BE2C (cell line): ENCODE results near the gene EXD2.
"Not testable (repeated sequence)": the region's sequence is repeated elsewhere in the genome, so short reads cannot be mapped to it uniquely, and the experiment has no call there.

ENCODE experiments used
- DNase-seq: peaks from one replicate; pipeline ENCODE4 v3.0.0-alpha.2; 2020
- H3K27me3 ChIP-seq: fragments of 250-450 bp; sonication (Bioruptor Pico); 2 replicates; pipeline ENCODE4 v1.5.1; 2020; ENCODE audit warnings: mild to moderate bottlenecking
- H3K36me3 ChIP-seq: fragments of 250-450 bp; sonication (Bioruptor Pico); 2 replicates; pipeline ENCODE4 v1.5.1; 2020; ENCODE audit warnings: mild to moderate bottlenecking
- H3K4me1 ChIP-seq: fragments of 250-450 bp; sonication (Bioruptor Pico); 2 replicates; pipeline ENCODE4 v1.5.1; 2020
- H3K4me3 ChIP-seq: 2 replicates; pipeline ENCODE4 v1.5.1; 2011; ENCODE audit warnings: low read depth, low read length
- H3K9me3 ChIP-seq: fragments of 250-450 bp; sonication (Bioruptor Pico); 2 replicates; pipeline ENCODE4 v1.5.1; 2020
- CTCF ChIP-seq: IDR thresholded peaks from 2 replicates; pipeline ENCODE4 v1.5.1; 2012; ENCODE audit warnings: mild to moderate bottlenecking, low read depth, low read length

The EXD2 gene

GRCh38 chr14:69161590-69161989 lies 29.7 kb upstream of the EXD2 start:
- DNase-seq: no peak
- peaks cover 24% of the 10 kb centered on the region for H3K27me3 ChIP-seq
- no peaks in the 10 kb centered on the region for H3K36me3 ChIP-seq
- no peaks in the 10 kb centered on the region for H3K4me1 ChIP-seq
- H3K4me3 ChIP-seq: no peak overlapping the region
- peaks cover 8% of the 10 kb centered on the region; the same call in 1 of the 2 replicates for H3K9me3 ChIP-seq
- TF ChIP-seq CTCF: no peak

- not testable (repeated sequence) for H3K4me1 ChIP-seq, H3K36me3 ChIP-seq, H3K9me3 ChIP-seq, DNase-seq, H3K4me3 ChIP-seq, H3K27me3 ChIP-seq
Measured at GRCh38 chr14:69165787-69166186, 25.5 kb upstream of the EXD2 start.

GRCh38 chr14:69170839-69171238 lies 20.5 kb upstream of the EXD2 start:
- Histone ChIP-seq H3K27me3 (no peaks in the 10 kb centered on the region), H3K4me1 (no peaks in the 10 kb centered on the region), H3K9me3 (no peaks in the 10 kb centered on the region), H3K36me3 (no peaks in the 10 kb centered on the region), H3K4me3 (no peak overlapping the region)
- no peak for DNase-seq
- no peak for TF ChIP-seq CTCF

- TF ChIP-seq CTCF: no peak
- no peak for DNase-seq
- Histone ChIP-seq H3K9me3 (no peaks in the 10 kb centered on the region), H3K27me3 (no peaks in the 10 kb centered on the region), H3K4me1 (no peaks in the 10 kb centered on the region), H3K4me3 (no peak overlapping the region), H3K36me3 (no peaks in the 10 kb centered on the region)
Measured at GRCh38 chr14:69171569-69171968, 19.7 kb upstream of the EXD2 start.

- Histone ChIP-seq H3K4me1 (no peaks in the 10 kb centered on the region), H3K4me3 (no peak overlapping the region), H3K36me3 (no peaks in the 10 kb centered on the region), H3K27me3 (no peaks in the 10 kb centered on the region), H3K9me3 (no peaks in the 10 kb centered on the region)
- no peak for DNase-seq
- no peak for TF ChIP-seq CTCF
Measured at GRCh38 chr14:69175130-69175529, 16.2 kb upstream of the EXD2 start.

GRCh38 chr14:69181491-69181890 lies 9.8 kb upstream of the EXD2 start:
- Histone ChIP-seq H3K36me3 (no peaks in the 10 kb centered on the region), H3K27me3 (no peaks in the 10 kb centered on the region; the same call in 1 of the 2 replicates), H3K9me3 (no peaks in the 10 kb centered on the region; the same call in 1 of the 2 replicates), H3K4me1 (no peaks in the 10 kb centered on the region), H3K4me3 (no peak overlapping the region)
- TF ChIP-seq CTCF: no peak
- no peak for DNase-seq

GRCh38 chr14:69182580-69182979 lies 8.7 kb upstream of the EXD2 start:
- not testable (repeated sequence) for H3K27me3 ChIP-seq, H3K36me3 ChIP-seq, H3K4me3 ChIP-seq, H3K4me1 ChIP-seq, H3K9me3 ChIP-seq, DNase-seq
